HG03097 (cell line): ENCODE data around the gene ASAP2.
"Not testable (repeated sequence)": the region's sequence is repeated elsewhere in the genome, so short reads cannot be mapped to it uniquely, and the experiment has no call there.

Experiments
- ATAC-seq: cut with Tn5 transposase; IDR thresholded peaks from one replicate; pipeline ENCODE4 v1.9.1; 2021; ENCODE audit not compliant: unreplicated experiment, low FRiP score

Gene ASAP2

DNA sequence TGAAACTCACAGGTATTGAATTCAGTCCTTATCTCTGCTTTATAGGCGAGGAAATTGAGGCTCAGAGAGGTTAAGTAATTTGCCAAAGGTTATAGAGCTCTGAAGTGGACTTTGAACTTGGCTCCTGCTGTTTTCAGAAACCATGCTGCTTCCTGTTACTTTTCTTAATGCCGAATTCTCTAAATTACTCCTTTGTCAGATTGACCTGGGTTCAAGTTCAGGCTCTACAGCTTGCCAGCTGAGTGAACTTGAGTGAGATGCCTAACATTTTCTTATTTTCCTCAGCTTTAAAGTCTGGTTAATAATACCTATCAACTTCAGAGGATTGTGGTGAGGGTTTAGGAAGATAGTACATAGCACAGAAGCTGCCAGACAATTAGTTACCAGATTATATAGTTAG is 3.4 kb downstream of the ASAP2 start:
- ATAC-seq, result no peak

DNA sequence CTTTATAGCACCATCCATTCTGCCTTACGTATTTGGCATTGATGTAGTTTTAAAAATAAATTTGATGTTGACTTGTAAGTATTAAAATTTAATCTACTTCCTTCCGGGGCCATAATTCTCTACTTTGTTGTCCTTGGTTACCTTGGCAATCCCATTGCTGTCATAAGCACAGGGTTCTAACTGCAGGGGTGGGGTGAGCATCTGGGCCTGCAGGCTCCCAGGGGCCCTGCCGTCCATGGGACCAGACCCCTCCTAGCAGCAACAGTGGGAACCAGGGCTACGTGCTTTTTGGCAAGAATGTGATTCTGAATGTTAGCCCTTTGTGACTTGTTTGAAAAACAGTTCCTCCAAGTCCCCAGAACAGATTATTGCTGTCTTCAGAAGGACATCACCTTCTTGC is 4.9 kb downstream of the ASAP2 start:
- no peak for ATAC-seq

DNA sequence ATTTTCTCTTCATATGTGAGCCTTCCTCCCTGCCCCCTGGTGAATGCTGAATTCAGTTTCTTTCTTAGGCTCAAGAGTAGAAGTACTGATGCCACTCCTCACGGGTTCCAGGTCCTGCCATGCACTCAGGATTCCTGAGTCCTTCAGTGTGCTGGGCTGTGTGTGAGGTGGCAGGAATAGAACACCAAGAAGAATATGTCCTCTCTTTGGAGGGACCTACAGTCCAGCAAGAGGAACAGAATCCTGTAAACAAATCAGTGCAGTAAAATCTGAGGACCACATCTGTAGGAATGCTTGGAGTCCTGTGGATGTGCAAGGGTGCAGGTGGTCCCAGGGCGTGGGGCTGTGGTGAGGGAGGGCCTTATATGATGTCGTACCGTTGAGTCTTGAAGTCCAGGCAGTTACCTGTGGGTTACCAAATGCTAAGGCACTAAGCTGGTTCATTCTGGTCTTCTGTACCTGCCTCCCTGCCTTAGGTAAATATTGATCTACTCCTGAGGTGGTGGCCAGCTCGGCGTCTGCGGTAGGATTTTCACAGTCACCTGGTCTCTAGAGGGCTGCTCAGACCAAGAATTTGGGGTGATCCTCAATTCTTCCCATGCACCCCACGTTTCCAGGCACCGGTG is 5.5 kb downstream of the ASAP2 start:
- ATAC-seq, result no peak

DNA sequence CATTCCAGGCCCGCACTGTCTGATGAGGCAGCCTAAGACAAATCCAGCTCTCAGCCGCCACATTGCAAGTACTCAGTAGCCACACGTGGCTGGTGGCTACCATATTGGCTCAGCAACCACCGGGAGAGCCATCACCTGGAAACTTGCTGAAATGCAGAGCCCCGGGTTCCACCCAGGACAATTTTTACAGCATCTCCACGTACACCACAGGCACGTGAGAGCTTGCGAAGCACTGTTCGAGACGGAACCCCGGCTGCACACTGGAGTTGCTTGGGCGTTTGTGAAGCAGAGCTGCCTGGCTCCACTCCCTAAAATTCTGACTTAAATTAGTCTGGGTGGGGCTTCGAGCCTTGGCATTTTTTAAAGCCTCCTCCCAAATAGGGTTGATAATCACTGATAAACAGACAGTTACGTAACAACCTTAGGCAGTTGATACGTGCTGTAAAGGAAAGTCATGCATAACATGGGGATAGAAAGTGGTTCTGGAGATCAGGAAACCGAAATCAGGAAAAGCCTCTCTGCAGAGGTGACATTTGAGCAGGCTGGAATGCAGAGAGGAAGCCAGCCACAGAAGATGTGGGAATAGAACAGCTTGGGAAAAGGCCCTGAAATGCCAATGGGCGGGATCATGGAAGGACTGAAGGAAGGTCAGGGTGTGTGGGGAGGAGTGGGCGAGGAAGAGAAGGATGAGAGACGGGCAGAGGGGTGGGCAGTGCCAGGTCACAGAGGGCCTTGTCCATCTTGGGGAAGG is 6.2 kb downstream of the ASAP2 start:
- ATAC-seq, result no peak

DNA sequence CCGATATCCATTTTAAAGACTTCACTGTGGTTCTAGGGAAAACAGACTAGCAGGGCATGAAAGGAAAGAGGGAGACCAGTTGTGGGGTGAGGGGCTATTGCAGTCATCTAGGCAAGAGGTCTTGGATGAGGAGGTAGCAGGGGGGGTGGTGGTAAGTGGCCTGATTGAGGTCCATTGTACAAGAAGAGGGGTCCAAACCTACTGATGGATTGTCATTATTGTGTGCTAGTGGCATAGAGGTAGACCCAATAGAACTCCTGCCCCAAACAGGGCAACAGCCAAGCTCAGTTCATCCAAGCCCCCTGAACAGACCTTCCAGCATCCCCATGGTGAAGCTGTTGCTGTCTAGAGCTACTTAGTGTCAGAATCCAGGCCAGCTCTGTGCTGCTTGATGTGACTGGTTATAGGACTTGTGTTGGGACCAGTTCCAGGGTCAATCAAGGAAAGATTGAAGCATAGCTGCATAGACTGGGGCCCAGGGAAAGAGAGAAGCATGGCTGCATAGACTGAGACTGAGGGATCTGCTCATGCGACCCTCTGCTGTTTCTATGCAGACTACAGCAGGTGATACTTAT is 7.0 kb downstream of the ASAP2 start:
- no peak for ATAC-seq

DNA sequence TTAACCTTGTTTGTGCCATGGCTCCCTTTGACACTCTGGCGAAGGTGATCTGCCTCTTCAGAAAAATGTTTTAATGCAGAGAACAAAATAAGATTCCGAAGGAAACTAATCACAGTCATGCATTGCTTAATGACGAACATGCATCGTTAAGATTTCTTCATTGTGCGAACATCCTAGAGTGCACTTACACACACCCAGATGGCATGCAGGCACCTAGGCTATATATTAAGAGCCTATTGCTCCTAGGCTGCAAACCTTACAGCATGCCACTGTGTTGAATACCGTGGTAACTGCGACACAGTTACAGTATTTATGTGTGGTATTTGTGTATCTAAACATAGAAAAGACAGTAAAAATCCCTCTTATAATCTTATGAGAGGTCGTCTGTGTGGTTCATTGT is 8.3 kb downstream of the ASAP2 start:
- no peak for ATAC-seq

DNA sequence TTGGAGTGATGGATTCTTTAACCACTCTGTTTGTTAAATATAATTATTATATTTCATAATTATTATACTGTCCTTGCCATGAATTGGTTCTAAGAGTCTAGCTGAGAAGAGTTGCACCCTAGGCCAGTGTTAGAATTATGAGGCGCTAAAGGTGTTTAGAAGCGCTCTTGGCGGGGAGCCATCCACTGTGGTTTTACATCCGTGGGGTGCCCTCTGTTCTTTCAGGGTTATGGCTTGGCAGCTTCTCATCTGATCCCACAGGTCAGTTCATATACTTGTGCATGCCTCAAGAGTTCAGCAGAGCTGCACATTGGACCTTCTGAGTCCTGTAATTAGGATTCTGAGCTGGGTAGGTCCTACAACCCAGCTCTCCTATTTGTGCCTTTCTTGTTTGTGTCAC is 9.1 kb downstream of the ASAP2 start:
- no peak for ATAC-seq

DNA sequence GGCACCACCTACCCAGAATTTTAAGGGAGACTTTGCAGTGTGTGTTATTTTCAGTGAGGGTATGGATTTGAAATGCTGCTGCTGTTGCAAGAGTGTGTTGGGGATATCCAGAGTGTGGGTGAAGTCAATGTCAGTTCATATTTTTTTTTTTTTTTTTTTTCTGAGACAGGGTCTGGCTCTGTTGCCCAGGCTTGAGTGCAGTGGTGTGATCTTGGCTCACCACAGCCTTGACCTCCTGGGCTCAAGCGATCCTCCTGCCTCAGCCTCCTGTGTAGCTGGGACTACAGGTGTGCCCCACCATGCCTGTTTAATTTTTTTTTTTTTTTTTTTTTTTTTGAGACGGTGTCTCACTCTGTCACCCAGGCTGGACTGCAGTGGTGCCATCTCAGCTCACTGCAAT is 9.5 kb downstream of the ASAP2 start:
- not testable (repeated sequence) for ATAC-seq

DNA sequence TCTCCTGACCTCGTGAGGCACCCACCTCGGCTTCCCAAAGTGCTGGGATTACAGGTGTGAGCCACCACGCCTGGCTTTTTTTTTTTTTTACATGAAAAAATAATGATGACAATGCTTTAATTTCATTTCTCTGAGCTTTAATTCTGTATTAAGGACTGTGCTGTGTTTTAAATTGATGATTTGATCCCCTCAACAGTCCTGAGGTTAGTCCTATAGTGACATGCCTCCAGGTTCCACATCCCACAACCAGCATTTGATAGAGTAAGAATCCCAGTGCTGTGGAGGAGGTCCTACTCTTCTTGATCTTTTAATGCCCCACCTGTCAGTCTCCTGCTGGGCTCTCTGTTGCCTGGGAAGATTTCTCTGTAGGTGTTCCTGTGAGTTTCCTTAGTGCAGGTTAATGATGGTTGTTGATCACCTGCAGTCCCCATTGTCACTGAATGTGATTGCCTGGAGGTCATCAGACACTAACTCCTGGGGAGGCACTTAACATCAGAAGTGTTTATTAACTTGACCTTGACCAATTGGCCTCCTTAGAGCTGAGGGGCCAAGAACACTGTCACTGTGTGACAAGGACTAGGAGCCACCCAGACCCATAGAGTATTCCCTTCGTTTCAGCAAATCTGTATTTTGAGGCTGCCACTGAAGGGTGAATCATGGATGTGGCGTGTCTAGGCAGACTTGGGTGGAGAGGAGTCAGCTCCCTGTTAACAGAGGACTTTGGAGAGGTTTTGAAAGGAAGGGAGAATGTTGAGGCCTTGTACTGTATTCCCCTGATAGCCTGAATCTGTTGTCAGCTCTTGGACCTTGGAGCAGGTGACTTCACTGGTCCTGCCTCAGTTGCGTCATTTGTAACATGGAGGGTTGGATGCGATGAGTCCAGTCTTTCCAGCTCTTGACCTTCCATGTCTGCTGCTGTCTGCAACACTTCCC is 11.5 kb downstream of the ASAP2 start:
- ATAC-seq, result no peak

DNA sequence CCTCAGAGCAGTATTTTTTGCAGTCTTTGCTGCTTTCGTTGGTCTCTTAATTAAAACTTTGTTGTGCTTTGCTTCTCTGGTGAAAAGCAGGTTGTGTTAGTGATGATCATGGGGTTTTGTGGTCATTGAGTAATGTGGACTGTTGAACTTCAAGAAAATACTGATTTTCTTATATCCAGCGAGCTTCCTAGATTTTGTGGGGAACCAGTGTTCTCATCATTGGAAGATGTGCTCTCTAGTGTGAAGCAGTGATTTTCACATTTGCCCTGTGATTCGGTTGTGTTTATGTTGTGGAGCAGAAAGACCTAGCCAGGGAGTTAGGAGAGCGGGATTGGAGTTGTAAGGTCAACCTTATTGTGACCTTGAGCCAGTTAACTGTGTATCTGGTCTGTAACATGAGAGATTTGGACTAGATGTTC is 12.4 kb downstream of the ASAP2 start:
- no peak for ATAC-seq

DNA sequence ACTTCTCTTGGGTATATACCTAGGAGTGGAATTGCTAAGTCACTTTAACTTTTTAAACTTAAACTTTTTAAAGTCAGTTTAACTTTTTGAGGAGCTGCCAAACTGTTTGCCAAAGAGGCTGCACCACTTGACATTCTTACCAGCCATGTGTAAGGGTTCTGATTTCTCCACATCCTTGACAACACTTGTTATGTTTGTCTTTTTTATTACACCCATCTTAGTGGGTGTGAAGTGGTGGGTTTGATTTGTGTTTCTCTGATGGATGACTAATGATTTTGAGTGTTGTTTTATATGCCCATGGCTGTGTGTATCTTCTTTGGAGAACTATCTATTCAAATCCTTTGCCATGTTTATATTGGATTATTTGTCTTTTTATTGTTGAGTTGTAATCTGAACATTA is 13.6 kb downstream of the ASAP2 start:
- no peak for ATAC-seq

DNA sequence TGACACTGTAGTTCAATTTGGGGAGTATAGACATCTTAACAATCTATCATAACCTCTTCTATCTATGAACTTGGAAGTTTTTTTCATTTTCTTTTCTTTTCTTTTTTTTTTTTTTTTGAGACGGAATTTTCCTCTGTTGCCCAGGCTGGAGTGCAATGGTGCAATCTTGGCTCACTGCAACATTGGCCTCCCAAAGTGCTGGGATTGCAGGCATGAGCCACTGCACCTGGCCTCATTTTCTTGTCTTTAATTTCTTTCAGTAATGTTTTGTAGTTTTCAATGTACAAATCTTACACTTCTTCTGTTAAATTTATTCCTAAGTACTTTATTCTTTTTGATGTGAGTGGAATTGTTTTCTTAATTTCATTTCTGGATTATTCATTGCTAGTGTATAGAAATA is 14.6 kb downstream of the ASAP2 start:
- ATAC-seq, result no peak

DNA sequence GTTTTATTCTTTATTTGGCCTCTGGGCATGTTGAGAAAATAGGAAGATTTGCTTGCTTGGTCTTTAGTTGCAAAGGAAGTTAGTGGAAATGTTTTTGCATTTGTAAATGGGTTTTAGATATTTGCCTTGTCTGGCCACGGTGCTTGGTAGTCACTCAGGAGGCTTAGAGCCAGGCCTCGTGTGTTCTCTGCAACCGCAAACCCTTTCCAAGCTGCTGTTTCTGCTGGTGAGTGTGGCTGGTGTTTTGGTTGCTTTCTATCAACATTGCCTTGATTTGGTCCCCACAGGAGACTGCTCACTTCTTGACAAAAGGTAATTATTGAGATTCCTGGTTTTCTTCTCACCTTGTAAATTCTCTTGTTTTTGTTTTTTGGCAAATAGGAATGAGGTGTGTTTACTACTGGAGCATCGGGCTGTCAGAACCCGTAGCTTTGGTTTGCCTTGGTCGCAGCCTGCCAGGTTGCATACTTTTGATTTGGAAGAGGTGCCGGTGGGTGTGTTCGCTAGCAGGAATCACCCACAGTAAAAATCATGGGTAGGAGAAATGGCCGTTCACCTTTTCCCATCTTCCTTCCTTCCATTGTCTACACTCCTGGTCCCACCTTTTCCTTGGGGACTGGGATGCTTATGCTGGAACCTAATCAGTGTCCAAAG is 15.8 kb downstream of the ASAP2 start:
- ATAC-seq, result no peak

DNA sequence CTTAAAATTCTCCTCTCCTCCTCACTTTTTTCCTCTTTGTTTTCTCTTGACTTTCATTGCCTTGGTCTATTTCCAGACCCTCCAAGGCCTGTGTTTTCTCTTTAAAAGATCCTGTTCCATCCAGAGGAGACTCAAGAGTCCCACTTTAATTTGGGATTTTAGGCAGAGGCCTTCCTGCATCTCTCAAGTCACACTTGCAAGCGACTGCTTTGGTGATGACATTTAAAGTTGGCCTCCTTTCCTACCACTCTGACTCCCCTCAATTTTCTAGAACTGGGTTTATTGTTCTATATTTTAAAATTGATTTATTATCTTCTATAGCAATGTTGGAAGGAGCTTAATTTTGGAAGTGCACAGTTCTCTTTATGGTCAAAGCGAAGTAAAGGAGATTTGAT is 16.3 kb downstream of the ASAP2 start:
- ATAC-seq, result no peak

DNA sequence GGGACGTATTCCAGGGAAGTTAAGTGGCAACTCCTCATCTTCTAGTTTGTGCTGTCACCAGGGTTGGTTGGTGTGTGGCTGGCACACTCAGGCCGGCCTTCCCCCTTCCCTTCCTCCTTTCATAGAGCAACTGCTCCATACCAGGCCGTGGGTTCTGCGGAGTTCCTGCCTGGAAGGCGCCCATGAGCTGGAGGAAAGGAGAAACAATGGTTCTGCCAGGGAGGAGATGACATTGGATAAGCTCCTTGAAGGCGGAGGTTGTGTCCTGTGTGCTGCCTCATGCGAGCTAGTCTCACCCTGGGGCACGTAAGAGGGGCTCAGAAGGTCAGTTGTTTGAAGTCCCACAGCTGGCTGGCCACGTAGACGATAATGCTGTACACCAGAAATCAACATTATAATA is 19.2 kb downstream of the ASAP2 start:
- ATAC-seq, result no peak

DNA sequence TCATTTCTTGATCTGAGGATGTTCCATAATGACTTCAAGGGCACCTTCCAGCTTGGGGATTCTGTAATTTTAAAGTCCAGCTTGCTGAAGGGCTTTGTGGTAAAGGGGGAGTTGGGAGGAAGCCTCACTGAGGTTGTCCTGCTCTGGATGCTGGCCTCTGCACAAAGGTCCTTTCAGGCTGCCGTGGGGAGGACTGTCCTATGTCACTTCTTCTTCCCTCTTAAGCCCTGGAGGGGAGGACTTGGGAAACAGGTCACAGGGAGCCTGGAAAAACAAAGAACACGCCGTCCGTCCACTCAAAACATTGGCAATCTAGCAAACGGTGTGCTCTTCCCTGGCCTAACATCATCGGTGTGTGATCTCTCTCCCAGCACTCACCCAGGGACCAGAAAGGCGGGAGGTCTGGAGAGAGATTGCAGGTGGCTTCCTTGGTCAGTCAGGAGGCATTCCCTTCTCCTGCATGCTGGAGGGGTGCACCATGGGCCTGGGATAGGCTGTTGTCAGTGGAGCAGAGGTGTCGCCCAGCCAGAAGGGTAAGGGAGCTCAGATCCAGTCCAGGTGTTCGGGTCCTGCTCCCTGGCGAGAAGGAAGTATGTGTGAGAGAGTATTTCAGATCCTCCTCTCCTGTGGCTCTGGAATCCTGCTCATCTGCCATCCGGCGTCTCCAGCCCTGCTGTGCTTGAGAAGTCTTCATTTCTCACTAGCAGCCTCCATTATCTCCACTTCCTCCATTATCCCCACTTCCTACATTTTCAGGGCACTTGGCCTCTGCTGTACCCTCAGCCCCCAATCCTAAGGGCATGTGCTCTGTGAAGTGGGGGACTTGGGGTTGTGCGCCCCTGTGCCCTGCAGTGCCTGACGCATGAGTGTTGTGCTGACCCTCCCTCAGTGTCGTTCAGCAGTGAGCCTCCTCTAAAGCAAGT is 20.1 kb downstream of the ASAP2 start:
- ATAC-seq, result no peak

DNA sequence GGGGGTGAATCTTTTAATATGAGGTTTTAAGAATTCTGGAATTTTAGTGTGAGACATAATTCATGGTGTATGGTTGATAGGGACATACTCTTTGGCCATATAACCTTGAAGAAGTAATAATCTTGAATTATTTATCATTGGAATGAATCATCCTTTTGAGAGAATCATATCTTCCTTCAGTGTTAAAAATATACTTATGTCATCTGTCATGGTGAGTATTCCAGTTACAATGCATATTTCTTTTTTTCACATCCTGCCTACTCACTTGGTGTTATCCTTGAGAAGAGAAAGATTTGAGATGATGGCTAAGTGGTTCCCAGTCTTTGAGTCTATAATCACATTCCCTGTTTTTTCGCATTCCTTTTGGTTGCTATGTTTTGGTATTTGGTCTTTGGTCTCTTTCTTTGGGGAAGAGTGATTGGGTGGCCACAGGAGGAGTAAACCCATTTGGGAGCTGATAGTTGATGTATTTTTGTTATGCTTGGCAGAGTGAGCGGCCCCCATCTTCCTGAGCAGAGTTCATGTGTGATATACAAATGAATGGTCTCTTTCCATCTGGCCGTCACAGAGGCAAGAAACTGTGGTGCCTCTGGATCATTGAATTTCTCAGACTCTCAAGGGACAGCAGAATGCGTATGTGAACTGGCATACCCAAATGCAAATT is 21.6 kb downstream of the ASAP2 start:
- no peak for ATAC-seq

DNA sequence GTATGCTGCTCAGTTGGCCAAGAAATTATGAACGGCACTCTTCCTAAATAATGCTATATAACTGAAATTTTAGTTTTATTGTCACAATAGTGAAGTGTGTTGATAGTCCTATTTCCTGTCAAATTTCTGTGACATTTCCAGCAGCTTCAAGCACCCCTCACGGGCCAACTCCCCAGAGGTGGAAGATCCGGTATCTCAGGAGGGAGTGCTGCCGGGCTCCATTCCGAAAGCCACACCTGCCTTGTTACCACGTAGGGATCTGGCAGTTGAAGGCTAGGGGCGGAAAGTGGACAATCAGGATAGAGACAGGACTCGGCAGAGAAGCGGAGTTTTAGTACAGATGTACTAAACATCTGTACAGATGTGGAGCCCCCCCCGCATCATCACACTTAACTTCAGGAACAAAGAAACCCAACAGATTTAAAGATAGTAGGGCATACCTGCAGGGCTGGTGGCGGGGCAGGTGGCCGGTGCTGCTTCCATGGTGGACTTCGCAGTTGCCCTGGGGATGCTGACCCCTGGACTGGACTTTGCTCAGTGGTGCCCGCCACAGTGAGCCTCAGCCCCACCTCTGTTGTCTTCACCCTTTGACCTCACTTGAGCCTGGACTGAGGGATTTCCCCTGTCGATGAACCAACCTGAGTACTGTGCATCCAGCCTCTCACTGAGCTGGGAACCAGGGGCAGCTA is 22.3 kb downstream of the ASAP2 start:
- no peak for ATAC-seq

DNA sequence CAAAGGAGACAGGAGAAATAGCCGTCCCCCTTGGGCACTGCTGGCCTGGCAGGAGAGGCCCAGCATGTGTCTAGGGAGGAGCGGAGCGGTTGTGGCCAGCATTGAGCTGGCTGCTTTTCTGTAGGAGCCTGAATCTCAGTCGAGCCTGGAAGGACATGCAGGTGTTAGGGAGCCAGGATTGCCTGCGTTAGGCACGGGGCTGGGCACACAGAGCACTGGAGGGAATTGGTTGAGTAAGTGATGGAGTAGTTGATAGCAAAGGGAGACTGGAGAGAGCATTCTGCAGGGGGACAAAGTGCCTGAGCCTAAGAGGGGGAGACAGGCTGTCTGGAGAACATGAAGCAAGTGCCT is 22.8 kb downstream of the ASAP2 start:
- ATAC-seq, result no peak
